H1 (cell line): ENCODE data around the gene MAML3. TPM values are rescaled to one million over a fixed set of nuclear protein-coding genes. Genes with fewer than 3 reads are reported as not detected.

ENCODE experiments used
- CBX5 ChIP-seq: fragments of 300-800, 300-1000 bp; sonication (generic); IDR thresholded peaks from 2 replicates; pipeline ENCODE4 v1.7.1; 2016; ENCODE audit warnings: antibody characterized with exemption, low read length, low read depth
- CTBP2 ChIP-seq: IDR thresholded peaks from 2 replicates; pipeline ENCODE4 v1.7.0; 2011; ENCODE audit warnings: borderline replicate concordance, mild to moderate bottlenecking, moderate library complexity, mixed read lengths, low read length; ENCODE audit not compliant: insufficient read depth, insufficient read length
- PHF8 ChIP-seq: fragments of 200-600 bp; sonication (generic); conservative IDR thresholded peaks from 2 replicates; pipeline ENCODE4 v1.7.1; 2012; ENCODE audit warnings: low read depth, mild to moderate bottlenecking, inconsistent platforms, low read length, moderate library complexity
- SP4 ChIP-seq: IDR thresholded peaks from 2 replicates; pipeline ENCODE4 v1.6.1; 2012; ENCODE audit warnings: low read length, inconsistent platforms
- polyA plus RNA-seq, 7 experiments: library from polyadenylated mRNA; depleted of rRNA in 3 of 7; stranded (reverse) in 5 of 7; unstranded in 2 of 7; fragments of >200 nt in 5 of 7; fragments of 200-250 nt in 2 of 7; gene quantifications; 1 replicate in 5 of 7; 2 replicates in 1 of 7; 4 replicates in 1 of 7; pipeline versions ENCODE4 v1.2.1 to v1.2.3, GENCODE V29; 2011 to 2013; ENCODE audit warnings: missing spikeins in 2 of 7, mixed read lengths in 2 of 7
- total RNA-seq: library from RNA; stranded (reverse); fragmentation: NEBNext Ultra II Directional; extraction: Animal tissue kit (Norgen Biotek cat#: 25700); gene quantifications from 2 replicates; pipeline ENCODE4 v1.2.1, GENCODE V29; 2021

Gene MAML3
- total and polyA plus RNA-seq, 2 of the 8 experiments (the other 6 are each of a cell fraction or from before 2014, with no cell fraction given) = 2.1 to 5.7 TPM

- TF ChIP-seq PHF8 = no peak
- no peak for TF ChIP-seq CBX5
- TF ChIP-seq SP4 = no peak
- no peak for TF ChIP-seq CTBP2
Observed at GRCh38 chr4:140140566-140140965, 13.4 kb downstream of the MAML3 start (continued).
